ENCODE data around the gene SNRNP48.

The SNRNP48 gene

GRCh38 chr6:7647504-7647903 lies 57.5 kb downstream of the SNRNP48 start:
- Histone ChIP-seq H3K27ac (ENCODE audit: low read depth, low read length) (no peak overlapping the region), H3K4me3 (ENCODE audit: low read depth, low read length) (no peak overlapping the region), H3K4me1 (ENCODE audit: control insufficient read depth, insufficient read depth, low read length) (no peaks in the 10 kb centered on the region), H3K36me3 (ENCODE audit: control insufficient read depth, insufficient read depth, low read length) (no peaks in the 10 kb centered on the region), H3K9ac (ENCODE audit: low read length) (no peak overlapping the region), H3K9me3 (ENCODE audit: control insufficient read depth, insufficient read depth, low read depth, low read length) (no peaks in the 10 kb centered on the region), H3K27me3 (ENCODE audit: control insufficient read depth, insufficient read depth, low read length) (no peaks in the 10 kb centered on the region)

GRCh38 chr6:7649037-7649810 lies 59.2 kb downstream of the SNRNP48 start:
- Histone ChIP-seq H3K9me3 (ENCODE audit: control insufficient read depth, insufficient read depth, low read depth, low read length) (no peaks in the 10 kb centered on the region), H3K9ac (ENCODE audit: low read length) (no peak overlapping the region), H3K27ac (ENCODE audit: low read depth, low read length) (no peak overlapping the region), H3K4me3 (ENCODE audit: low read depth, low read length) (no peak overlapping the region), H3K27me3 (ENCODE audit: control insufficient read depth, insufficient read depth, low read length) (no peaks in the 10 kb centered on the region), H3K4me1 (ENCODE audit: control insufficient read depth, insufficient read depth, low read length) (no peaks in the 10 kb centered on the region), H3K36me3 (ENCODE audit: control insufficient read depth, insufficient read depth, low read length) (no peaks in the 10 kb centered on the region)

GRCh38 chr6:7650878-7651277 lies 60.9 kb downstream of the SNRNP48 start:
- Histone ChIP-seq H3K9ac (ENCODE audit: low read length) (no peak overlapping the region), H3K27me3 (ENCODE audit: control insufficient read depth, insufficient read depth, low read length) (no peaks in the 10 kb centered on the region), H3K4me1 (ENCODE audit: control insufficient read depth, insufficient read depth, low read length) (no peaks in the 10 kb centered on the region), H3K27ac (ENCODE audit: low read depth, low read length) (no peak overlapping the region), H3K4me3 (ENCODE audit: low read depth, low read length) (no peak overlapping the region), H3K9me3 (ENCODE audit: control insufficient read depth, insufficient read depth, low read depth, low read length) (no peaks in the 10 kb centered on the region), H3K36me3 (ENCODE audit: control insufficient read depth, insufficient read depth, low read length) (no peaks in the 10 kb centered on the region)

- Histone ChIP-seq H3K36me3 (ENCODE audit: control insufficient read depth, insufficient read depth, low read length) (no peaks in the 10 kb centered on the region), H3K4me1 (ENCODE audit: control insufficient read depth, insufficient read depth, low read length) (no peaks in the 10 kb centered on the region), H3K27ac (ENCODE audit: low read depth, low read length) (no peak overlapping the region), H3K9ac (ENCODE audit: low read length) (no peak overlapping the region), H3K27me3 (ENCODE audit: control insufficient read depth, insufficient read depth, low read length) (no peaks in the 10 kb centered on the region), H3K9me3 (ENCODE audit: control insufficient read depth, insufficient read depth, low read depth, low read length) (no peaks in the 10 kb centered on the region), H3K4me3 (ENCODE audit: low read depth, low read length) (no peak overlapping the region)
Observed at GRCh38 chr6:7652957-7653356, 63.0 kb downstream of the SNRNP48 start.

- H3K27me3 ChIP-seq (ENCODE audit: control insufficient read depth, insufficient read depth, low read length), result no peaks in the 10 kb centered on the region
- no peak overlapping the region for H3K27ac ChIP-seq (ENCODE audit: low read depth, low read length)
Observed at GRCh38 chr6:7656355-7656754, 66.4 kb downstream of the SNRNP48 start.

GRCh38 chr6:7658543-7658942 lies 68.5 kb downstream of the SNRNP48 start:
- H3K4me1 ChIP-seq (ENCODE audit: control insufficient read depth, insufficient read depth, low read length), result no peaks in the 10 kb centered on the region
- H3K27me3 ChIP-seq (ENCODE audit: control insufficient read depth, insufficient read depth, low read length), result peaks cover 3% of the 10 kb centered on the region; the same call in 1 of the 2 replicates
- H3K36me3 ChIP-seq (ENCODE audit: control insufficient read depth, insufficient read depth, low read length), result no peaks in the 10 kb centered on the region
- no peaks in the 10 kb centered on the region for H3K9me3 ChIP-seq (ENCODE audit: control insufficient read depth, insufficient read depth, low read depth, low read length)
- no peak overlapping the region for H3K27ac ChIP-seq (ENCODE audit: low read depth, low read length)
- no peak overlapping the region for H3K9ac ChIP-seq (ENCODE audit: low read length)
- no peak overlapping the region for H3K4me3 ChIP-seq (ENCODE audit: low read depth, low read length)

More at GRCh38 chr6:7656355-7656754, 66.4 kb downstream of the SNRNP48 start:
- no peaks in the 10 kb centered on the region for H3K36me3 ChIP-seq (ENCODE audit: control insufficient read depth, insufficient read depth, low read length)
- no peaks in the 10 kb centered on the region for H3K4me1 ChIP-seq (ENCODE audit: control insufficient read depth, insufficient read depth, low read length)
- no peaks in the 10 kb centered on the region for H3K9me3 ChIP-seq (ENCODE audit: control insufficient read depth, insufficient read depth, low read depth, low read length)
- H3K4me3 ChIP-seq (ENCODE audit: low read depth, low read length), result no peak overlapping the region
- no peak overlapping the region for H3K9ac ChIP-seq (ENCODE audit: low read length)

GRCh38 chr6:7661364-7661763 lies 71.4 kb downstream of the SNRNP48 start:
- no peak overlapping the region for H3K9ac ChIP-seq (ENCODE audit: low read length)
- H3K36me3 ChIP-seq (ENCODE audit: control insufficient read depth, insufficient read depth, low read length), result no peaks in the 10 kb centered on the region
- H3K4me1 ChIP-seq (ENCODE audit: control insufficient read depth, insufficient read depth, low read length), result no peaks in the 10 kb centered on the region
- H3K27me3 ChIP-seq (ENCODE audit: control insufficient read depth, insufficient read depth, low read length), result peaks cover 3% of the 10 kb centered on the region; the same call in 1 of the 2 replicates
- H3K9me3 ChIP-seq (ENCODE audit: control insufficient read depth, insufficient read depth, low read depth, low read length), result no peaks in the 10 kb centered on the region
- no peak overlapping the region for H3K27ac ChIP-seq (ENCODE audit: low read depth, low read length)
- no peak overlapping the region for H3K4me3 ChIP-seq (ENCODE audit: low read depth, low read length)
